ENCODE results near the gene MRFAP1.
A peak's percentile ranks its signal among the peaks of the same experiment; 100 is the strongest.

The MRFAP1 gene

GRCh38 chr4:6640292-6641163 is at the start of gene MRFAP1:
MRFAP1 (plus strand) TSS chr4:6640685; CDS start chr4:6640863, 178 bp downstream.
- peak; percentile 87 for DNase-seq

- DNase-seq: no peak
These were observed 49.2 kb upstream of the MRFAP1 start for GRCh38 chr4:6591313-6591712.

GRCh38 chr4:6591781-6592180 is 48.7 kb upstream of the MRFAP1 start:
- DNase-seq: no peak

GRCh38 chr4:6592804-6593563 is 47.5 kb upstream of the MRFAP1 start:
- no peak for DNase-seq

- no peak for DNase-seq
These were observed 46.1 kb upstream of the MRFAP1 start for GRCh38 chr4:6594341-6594740.

- DNase-seq: no peak
These were observed 45.6 kb upstream of the MRFAP1 start for GRCh38 chr4:6594826-6595355.

GRCh38 chr4:6595897-6596537 is 44.5 kb upstream of the MRFAP1 start:
- no peak for DNase-seq

GRCh38 chr4:6596948-6597347 is 43.5 kb upstream of the MRFAP1 start:
- no peak for DNase-seq

- DNase-seq: no peak
These were observed 42.4 kb upstream of the MRFAP1 start for GRCh38 chr4:6598127-6598526.

GRCh38 chr4:6598641-6599040 is 41.8 kb upstream of the MRFAP1 start:
- DNase-seq: no peak

GRCh38 chr4:6601661-6602250 is 38.7 kb upstream of the MRFAP1 start:
- no peak for DNase-seq

- no peak for DNase-seq
These were observed 38.2 kb upstream of the MRFAP1 start for GRCh38 chr4:6602289-6602688.

- no peak for DNase-seq
These were observed 37.4 kb upstream of the MRFAP1 start for GRCh38 chr4:6603128-6603527.

GRCh38 chr4:6605114-6605513 is 35.4 kb upstream of the MRFAP1 start:
- no peak for DNase-seq

- DNase-seq: no peak
These were observed 34.9 kb upstream of the MRFAP1 start for GRCh38 chr4:6605605-6606004.

- no peak for DNase-seq
These were observed 33.8 kb upstream of the MRFAP1 start for GRCh38 chr4:6606465-6607235.

- DNase-seq: no peak
These were observed 33.0 kb upstream of the MRFAP1 start for GRCh38 chr4:6607368-6608055.

GRCh38 chr4:6608758-6609414 is 31.6 kb upstream of the MRFAP1 start:
- DNase-seq: no peak

- DNase-seq: no peak
These were observed 30.9 kb upstream of the MRFAP1 start for GRCh38 chr4:6609415-6610079.

GRCh38 chr4:6610856-6611430 is 29.5 kb upstream of the MRFAP1 start:
- no peak for DNase-seq

Data from NCI-H2227 treated with DMSO at 0.1 percent for 48 hours (cell line).